ENCODE data around the gene GLRX2.

The GLRX2 gene

GRCh38 chr1:193113258-193113991 lies 8.2 kb upstream of the GLRX2 start:
- DNase-seq (ENCODE audit: low read depth, low spot score) = no peak

- DNase-seq (ENCODE audit: low read depth, low spot score) = no peak
Observed at GRCh38 chr1:193111641-193112090, 6.5 kb upstream of the GLRX2 start.

GRCh38 chr1:193110864-193111263 lies 5.7 kb upstream of the GLRX2 start:
- DNase-seq (ENCODE audit: low read depth, low spot score) = no peak

GRCh38 chr1:193110246-193110645 lies 5.0 kb upstream of the GLRX2 start:
- no peak for DNase-seq (ENCODE audit: low read depth, low spot score)

- DNase-seq (ENCODE audit: low read depth, low spot score) = no peak
Observed at GRCh38 chr1:193109619-193110018, 4.4 kb upstream of the GLRX2 start.

- no peak for DNase-seq (ENCODE audit: low read depth, low spot score)
Observed at GRCh38 chr1:193108471-193108870, 3.3 kb upstream of the GLRX2 start.

- no peak for DNase-seq (ENCODE audit: low read depth, low spot score)
Observed at GRCh38 chr1:193105821-193106177, 585 bp upstream of the GLRX2 start.

- DNase-seq (ENCODE audit: low read depth, low spot score) = no peak
Observed at GRCh38 chr1:193104502-193104906, 710 bp downstream of the GLRX2 start.

GRCh38 chr1:193103759-193104501 lies 1.3 kb downstream of the GLRX2 start:
- DNase-seq (ENCODE audit: low read depth, low spot score) = no peak

- no peak for DNase-seq (ENCODE audit: low read depth, low spot score)
Observed at GRCh38 chr1:193102662-193103061, 2.6 kb downstream of the GLRX2 start.

GRCh38 chr1:193094112-193094511 lies 11.1 kb downstream of the GLRX2 start:
- no peak for DNase-seq (ENCODE audit: low read depth, low spot score)

- DNase-seq (ENCODE audit: low read depth, low spot score) = no peak
Observed at GRCh38 chr1:193090865-193091264, 14.3 kb downstream of the GLRX2 start.

GRCh38 chr1:193087893-193088292 lies 17.3 kb downstream of the GLRX2 start:
- DNase-seq (ENCODE audit: low read depth, low spot score) = no peak

- no peak for DNase-seq (ENCODE audit: low read depth, low spot score)
Observed at GRCh38 chr1:193086342-193086741, 18.9 kb downstream of the GLRX2 start.

- DNase-seq (ENCODE audit: low read depth, low spot score) = no peak
Observed at GRCh38 chr1:193085263-193085662, 20.0 kb downstream of the GLRX2 start.

GRCh38 chr1:193083365-193084088 lies 21.7 kb downstream of the GLRX2 start:
- no peak for DNase-seq (ENCODE audit: low read depth, low spot score)

GRCh38 chr1:193079187-193079586 lies 26.0 kb downstream of the GLRX2 start:
- DNase-seq (ENCODE audit: low read depth, low spot score) = no peak

- DNase-seq (ENCODE audit: low read depth, low spot score) = no peak
Observed at GRCh38 chr1:193077991-193078390, 27.2 kb downstream of the GLRX2 start.

GRCh38 chr1:193070942-193071341 lies 34.3 kb downstream of the GLRX2 start:
- DNase-seq (ENCODE audit: low read depth, low spot score) = no peak

GRCh38 chr1:193070386-193070753 lies 34.8 kb downstream of the GLRX2 start:
- DNase-seq (ENCODE audit: low read depth, low spot score) = no peak

- no peak for DNase-seq (ENCODE audit: low read depth, low spot score)
Observed at GRCh38 chr1:193069748-193070385, 35.3 kb downstream of the GLRX2 start.

GRCh38 chr1:193068013-193068412 lies 37.2 kb downstream of the GLRX2 start:
- DNase-seq (ENCODE audit: low read depth, low spot score) = no peak
